Thyroid gland (tissue), 4 donors: ENCODE measurements around the gene DGKB. TPM values are rescaled to one million over a fixed set of nuclear protein-coding genes. Genes with fewer than 3 reads are reported as not detected.

Source experiments
- DNase-seq, 2 donors: peaks; one replicate each; pipeline ENCODE4 v3.0.0-alpha.2; 2019
- H3K27ac ChIP-seq, 3 donors: fragments of 200-600 bp; sonication (generic); 1 replicate in 2 of 3; 2 replicates in 1 of 3; pipeline ENCODE4 v1.5.1; 2016 to 2019; ENCODE audit warnings: mild to moderate bottlenecking in 1 of 3, moderate library complexity in 1 of 3
- H3K27me3 ChIP-seq: fragments of 200-600 bp; sonication (generic); one replicate; pipeline ENCODE4 v1.5.1; 2019
- H3K36me3 ChIP-seq, 2 donors: fragments of 200-600 bp; sonication (generic); one replicate each; pipeline ENCODE4 v1.5.1; 2016 to 2019
- H3K4me1 ChIP-seq, 2 donors: fragments of 200-600 bp; sonication (generic); one replicate each; pipeline ENCODE4 v1.5.1; 2017 to 2019
- H3K4me3 ChIP-seq, 3 donors: fragments of 200-600 bp; sonication (generic); replicated peaks in 1 of 3; 1 replicate in 2 of 3; 2 replicates in 1 of 3; pipeline ENCODE4 v1.5.1; 2016; ENCODE audit warnings: mild to moderate bottlenecking in 1 of 3
- H3K9me3 ChIP-seq: fragments of 200-600 bp; sonication (generic); one replicate; pipeline ENCODE4 v1.5.1; 2017
- CTCF ChIP-seq, 6 experiments: fragments of 200-600 bp in 3 of 6; fragments of 450-650 bp in 3 of 6; sonication (generic) in 3 of 6; IDR thresholded peaks; one replicate each; pipeline ENCODE4 v1.5.1; 2016 to 2019; ENCODE audit warnings: antibody characterized with exemption in 6 of 6, mild to moderate bottlenecking in 2 of 6, inconsistent platforms in 1 of 6, moderate library complexity in 1 of 6
- POLR2A ChIP-seq, 2 donors: fragments of 450-650 bp; IDR thresholded peaks; one replicate each; pipeline ENCODE4 v1.6.1; 2017; ENCODE audit warnings: antibody characterized with exemption in 2 of 2, mild to moderate bottlenecking in 2 of 2, moderate library complexity in 1 of 2
- WGBS, 2 donors: methylation state at CpG; one replicate each; pipeline ENCODE4 v1.1.5; 2017; 5-methylcytosine and 5-hydroxymethylcytosine counted together
- intact Hi-C: fragments of 100-400 bp; cut with DNase I; formaldehyde crosslinking; loops from one replicate; pipeline ENCODE4 v1.15.1; 2023
- total RNA-seq, 4 donors: library from RNA; depleted of rRNA; stranded (reverse); fragments of >200 nt; gene quantifications; one replicate each; pipeline ENCODE4 v1.2.3, GENCODE V29; 2016

Gene DGKB
- total RNA-seq, 4 donors from 2014 or later, result 0.11 to 2.1 (median 0.49) TPM; not detected in 1

- H3K36me3 ChIP-seq, result no peaks in the 10 kb centered on the region
- no peaks in the 10 kb centered on the region for H3K9me3 ChIP-seq
- WGBS, 2 donors, result 43 to 50% methylated on average over 8 of the region's 8 CpGs
- no peaks in the 10 kb centered on the region for H3K4me1 ChIP-seq
- no peaks in the 10 kb centered on the region for H3K27me3 ChIP-seq
- no peak overlapping the region for H3K27ac ChIP-seq
- intact Hi-C loops, result no loop called here
- no peak for TF ChIP-seq CTCF (IDR thresholded peaks at IDR 0.05)
- TF ChIP-seq POLR2A (IDR thresholded peaks at IDR 0.05), result no peak
- DNase-seq, result peak; percentile 11 to 29
- H3K4me3 ChIP-seq, result no peak overlapping the region
Observed at GRCh38 chr7:14825912-14826311, 76.6 kb downstream of the DGKB start.

DNA sequence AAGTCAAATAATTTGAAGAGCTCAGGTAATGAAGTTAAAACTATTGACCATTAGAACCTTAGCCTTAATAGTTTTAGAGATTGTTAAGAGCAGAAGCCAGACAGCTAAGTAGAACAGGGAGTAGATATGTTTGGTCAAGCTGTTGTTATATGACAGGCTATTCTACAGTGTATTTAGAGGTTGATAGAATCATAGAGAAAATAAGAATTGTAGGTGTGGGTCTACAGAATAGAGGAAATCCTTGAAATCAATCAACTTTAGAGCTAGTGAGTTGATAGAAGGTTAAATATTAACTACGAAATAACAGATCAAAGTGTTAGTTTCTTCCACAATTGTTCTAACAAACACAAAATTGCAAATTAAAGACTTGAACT lies 80.1 kb downstream of the DGKB start:
- 87 to 96% methylated on average over 1 of the region's 1 CpG for WGBS, 2 donors
- no peaks in the 10 kb centered on the region for H3K9me3 ChIP-seq
- TF ChIP-seq POLR2A (IDR thresholded peaks at IDR 0.05) (no peak), CTCF (IDR thresholded peaks at IDR 0.05) (no peak)

GRCh38 chr7:14821757-14822480 lies 80.6 kb downstream of the DGKB start:
- Histone ChIP-seq H3K36me3 (no peaks in the 10 kb centered on the region), H3K4me1 (no peaks in the 10 kb centered on the region), H3K27me3 (no peaks in the 10 kb centered on the region), H3K9me3 (no peaks in the 10 kb centered on the region), H3K27ac (no peak overlapping the region), H3K4me3 (no peak overlapping the region)
- intact Hi-C loops, result no loop called here
- TF ChIP-seq POLR2A (IDR thresholded peaks at IDR 0.05) (no peak), CTCF (IDR thresholded peaks at IDR 0.05) (no peak)
- DNase-seq, result no peak
- 88 to 89% methylated on average over 2 of the region's 2 CpGs for WGBS, 2 donors

More for the DNA sequence above, 80.1 kb downstream of the DGKB start:
- H3K27ac ChIP-seq, result no peak overlapping the region
- H3K4me3 ChIP-seq, result no peak overlapping the region
- no peak for DNase-seq
- intact Hi-C loops, result no loop called here
- no peaks in the 10 kb centered on the region for H3K36me3 ChIP-seq
- H3K4me1 ChIP-seq, result no peaks in the 10 kb centered on the region
- no peaks in the 10 kb centered on the region for H3K27me3 ChIP-seq

GRCh38 chr7:14818871-14819270 lies 83.7 kb downstream of the DGKB start:
- WGBS, 2 donors, result 85 to 91% methylated on average over 3 of the region's 3 CpGs
- Histone ChIP-seq H3K9me3 (no peaks in the 10 kb centered on the region), H3K27me3 (no peaks in the 10 kb centered on the region), H3K27ac (no peak overlapping the region), H3K36me3 (no peaks in the 10 kb centered on the region), H3K4me3 (no peak overlapping the region), H3K4me1 (no peaks in the 10 kb centered on the region)
- intact Hi-C loops, result no loop called here
- DNase-seq, result no peak
- TF ChIP-seq POLR2A (IDR thresholded peaks at IDR 0.05), result no peak
- no peak for TF ChIP-seq CTCF (IDR thresholded peaks at IDR 0.05)

DNA sequence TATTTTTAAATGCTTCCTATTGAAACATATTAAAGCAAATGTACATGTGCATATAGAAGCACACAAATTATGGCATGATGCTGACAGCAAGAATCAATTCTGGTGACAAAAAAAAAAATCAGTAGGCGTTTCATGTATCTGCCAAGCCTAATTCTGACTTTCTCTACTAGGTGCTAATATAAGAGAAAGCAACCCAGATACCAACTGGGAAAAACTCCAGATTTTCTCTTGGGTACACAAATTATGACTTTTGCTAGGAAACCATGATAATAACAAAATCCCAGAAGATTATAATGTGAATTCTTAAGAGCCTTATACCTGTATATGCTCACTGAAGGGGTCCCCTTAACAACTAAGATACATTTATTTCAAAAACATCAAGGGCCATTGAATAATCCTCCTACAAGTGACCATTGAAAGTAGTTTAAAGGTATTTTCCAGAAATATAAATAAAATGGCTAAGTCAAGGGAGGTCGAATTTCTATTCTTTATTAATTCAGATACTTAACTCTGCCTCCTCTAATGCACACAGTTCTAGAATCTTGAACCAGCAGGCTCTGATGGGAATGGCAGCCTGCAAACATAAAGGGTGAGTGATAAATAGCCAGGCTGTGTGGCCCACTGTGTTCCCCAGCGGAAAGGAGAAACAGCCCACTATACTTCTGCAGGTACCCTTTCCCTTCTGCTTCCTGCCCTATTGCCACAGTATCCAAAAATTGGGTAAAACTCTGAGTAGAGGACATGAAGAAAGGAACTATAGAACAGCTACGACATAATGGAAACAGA lies 84.5 kb downstream of the DGKB start:
- H3K27ac ChIP-seq, result no peak overlapping the region
- H3K27me3 ChIP-seq, result no peaks in the 10 kb centered on the region
- H3K9me3 ChIP-seq, result no peaks in the 10 kb centered on the region
- H3K4me3 ChIP-seq, result no peak overlapping the region
- WGBS, 2 donors, result 84 to 85% methylated on average over 4 of the region's 4 CpGs
- no peak for TF ChIP-seq POLR2A (IDR thresholded peaks at IDR 0.05)
- TF ChIP-seq CTCF (IDR thresholded peaks at IDR 0.05), result no peak
- H3K4me1 ChIP-seq, result no peaks in the 10 kb centered on the region
- no peaks in the 10 kb centered on the region for H3K36me3 ChIP-seq
- intact Hi-C loops, result no loop called here
- no peak for DNase-seq
